HCT116 (cell line): ENCODE results near the gene RREB1. TPM values are rescaled to one million over a fixed set of nuclear protein-coding genes. Genes with fewer than 3 reads are reported as not detected.

ENCODE experiments used
- ATAC-seq: fragments of 200-7000 bp; cut with Tn5 transposase; 2 replicates; pipeline ENCODE4 v1.9.1; 2020; ENCODE audit warnings: mild to moderate bottlenecking, moderate library complexity
- BruUV-seq: library from RNA; stranded (reverse); fragments of 400-500 nt; replicated peaks from 2 replicates; lab custom pipeline; 2021; lab: Mats Ljungman, UMichigan
- CTCF ChIA-PET: fragments of 300-600 bp; sonication (Branson Sonifier 250); formaldehyde crosslinking; loops from one replicate; lab custom pipeline; 2021; ENCODE audit warnings: antibody characterized with exemption; lab: Charles Lee
- POLR2A ChIA-PET: fragments of 300-600, 350-600 bp; sonication (Branson Sonifier 250); formaldehyde crosslinking; loops from one replicate; lab custom pipeline; 2021; ENCODE audit warnings: antibody characterized with exemption; lab: Charles Lee
- RAD21 ChIA-PET, 2 experiments: fragments of 300-600 bp; sonication (Branson Sonifier 250); formaldehyde crosslinking; loops; one replicate each; lab custom pipeline; 2023; ENCODE audit warnings: low total read pairs in 2 of 2; ENCODE audit not compliant: uncharacterized antibody in 2 of 2, unreplicated experiment in 2 of 2, low non-redundant PET in 1 of 2; lab: Charles Lee
- DNase-seq: peaks from one replicate; pipeline ENCODE4 v3.0.0-alpha.2; 2010; ENCODE audit warnings: low read depth, low spot score
- H2AFZ ChIP-seq: fragments of 200-600 bp; shearing (Covaris generic), sonication (generic); 2 replicates; pipeline ENCODE4 v1.6.1; 2017; ENCODE audit warnings: low read depth, mixed run types, mixed read lengths, antibody characterized with exemption, low read length; ENCODE audit not compliant: poor library complexity, severe bottlenecking
- H3K27ac ChIP-seq: 2 replicates; pipeline ENCODE4 v1.5.1; 2012; ENCODE audit warnings: low read depth, low read length
- H3K27me3 ChIP-seq: fragments of 200-600 bp; sonication (generic); 2 replicates; pipeline ENCODE4 v1.6.1; 2016; ENCODE audit warnings: mixed run types, low read length, mixed read lengths; ENCODE audit not compliant: insufficient read depth
- H3K36me3 ChIP-seq, 2 experiments: fragments of 200-500 bp in 1 of 2; fragments of 200-600 bp in 1 of 2; sonication (Bioruptor generic) in 1 of 2; sonication (generic) in 1 of 2; 2 replicates each; pipeline versions ENCODE4 v1.5.1 to v1.6.1; 2014 to 2016; ENCODE audit warnings: low read length in 2 of 2, inconsistent platforms in 1 of 2, mixed read lengths in 1 of 2, mixed run types in 1 of 2; ENCODE audit not compliant: insufficient read depth in 2 of 2, control insufficient read depth in 1 of 2
- H3K4me1 ChIP-seq, 2 experiments: fragments of 200-600 bp in 1 of 2; sonication (generic) in 1 of 2; 2 replicates each; pipeline versions ENCODE4 v1.5.1 to v1.6.1; 2012 to 2017; ENCODE audit warnings: low read length in 2 of 2, inconsistent platforms in 1 of 2, mild to moderate bottlenecking in 1 of 2, mixed read lengths in 1 of 2, mixed run types in 1 of 2, moderate library complexity in 1 of 2; ENCODE audit not compliant: insufficient read depth in 2 of 2, control insufficient read depth in 1 of 2
- H3K4me2 ChIP-seq: fragments of 200-600 bp; sonication (generic); 2 replicates; pipeline ENCODE4 v1.6.1; 2017; ENCODE audit warnings: mixed run types, low read length, mixed read lengths
- H3K4me3 ChIP-seq, 2 experiments: fragments of 200-600 bp in 1 of 2; sonication (generic) in 1 of 2; replicated peaks in 1 of 2; 2 replicates each; pipeline ENCODE4 v1.5.1; 2011 to 2016; ENCODE audit warnings: low read length in 2 of 2, control low read depth in 1 of 2, low read depth in 1 of 2, mild to moderate bottlenecking in 1 of 2, mixed read lengths in 1 of 2, mixed run types in 1 of 2
- H3K79me2 ChIP-seq: fragments of 200-600 bp; sonication (generic); 2 replicates; pipeline ENCODE4 v1.6.1; 2017; ENCODE audit warnings: mild to moderate bottlenecking, mixed run types, low read length, moderate library complexity, mixed read lengths; ENCODE audit not compliant: insufficient read depth
- H3K9ac ChIP-seq: fragments of 200-600 bp; sonication (generic); 2 replicates; pipeline ENCODE4 v1.6.1; 2016; ENCODE audit warnings: low read length, mixed read lengths
- H3K9me2 ChIP-seq: fragments of 200-600 bp; sonication (generic), shearing (Covaris generic); 2 replicates; pipeline ENCODE4 v1.6.1; 2017; ENCODE audit warnings: mixed run types, mild to moderate bottlenecking, moderate library complexity; ENCODE audit not compliant: insufficient read depth
- H3K9me3 ChIP-seq, 2 experiments: fragments of 200-500 bp in 1 of 2; fragments of 200-600 bp in 1 of 2; sonication (Bioruptor generic) in 1 of 2; sonication (generic) in 1 of 2; 2 replicates each; pipeline ENCODE4 v1.6.1; 2014 to 2017; ENCODE audit warnings: low read length in 2 of 2, mixed read lengths in 2 of 2, inconsistent platforms in 1 of 2, low read depth in 1 of 2, mild to moderate bottlenecking in 1 of 2, mixed run types in 1 of 2, moderate library complexity in 1 of 2; ENCODE audit not compliant: control insufficient read depth in 1 of 2, insufficient read depth in 1 of 2
- H4K20me1 ChIP-seq: fragments of 200-600 bp; sonication (generic), shearing (Covaris generic); 2 replicates; pipeline ENCODE4 v1.6.1; 2017; ENCODE audit warnings: mixed run types, mild to moderate bottlenecking, moderate library complexity; ENCODE audit not compliant: insufficient read depth
- CBX3 ChIP-seq: IDR thresholded peaks from 2 replicates; pipeline ENCODE4 v1.6.1; 2012; ENCODE audit warnings: low read depth
- CEBPB ChIP-seq: IDR thresholded peaks from 2 replicates; pipeline ENCODE4 v1.6.1; 2012; ENCODE audit warnings: low read depth
- ELF1 ChIP-seq: IDR thresholded peaks from 2 replicates; pipeline ENCODE4 v1.6.1; 2012; ENCODE audit warnings: low read depth, borderline replicate concordance
- EZH2phosphoT487 ChIP-seq: fragments of 200-600 bp; IDR thresholded peaks from 2 replicates; pipeline ENCODE4 v1.6.1; 2018; ENCODE audit warnings: antibody characterized with exemption, borderline replicate concordance
- FOSL1 ChIP-seq: IDR thresholded peaks from 2 replicates; pipeline ENCODE4 v1.6.1; 2012; ENCODE audit warnings: low read depth
- JUND ChIP-seq: IDR thresholded peaks from 2 replicates; pipeline ENCODE4 v1.6.1; 2012
- POLR2A ChIP-seq: IDR thresholded peaks from 2 replicates; pipeline ENCODE4 v1.7.0; 2011; ENCODE audit warnings: borderline replicate concordance; ENCODE audit not compliant: insufficient read depth, insufficient read length; ENCODE audit errors: extremely low read depth
- POLR2AphosphoS5 ChIP-seq: IDR thresholded peaks from 2 replicates; pipeline ENCODE4 v1.6.1; 2011; ENCODE audit warnings: mild to moderate bottlenecking, low read depth, low read length, moderate library complexity
- RAD21 ChIP-seq: IDR thresholded peaks from 2 replicates; pipeline ENCODE4 v1.6.1; 2012; ENCODE audit warnings: low read depth, mild to moderate bottlenecking
- SIN3A ChIP-seq: IDR thresholded peaks from 2 replicates; pipeline ENCODE4 v1.6.1; 2012; ENCODE audit warnings: low read depth
- SP1 ChIP-seq: IDR thresholded peaks from 2 replicates; pipeline ENCODE4 v1.6.1; 2012; ENCODE audit warnings: low read depth
- YY1 ChIP-seq: IDR thresholded peaks from 2 replicates; pipeline ENCODE4 v1.6.1; 2011; ENCODE audit warnings: low read length, low read depth, moderate library complexity, mild to moderate bottlenecking; ENCODE audit not compliant: insufficient replicate concordance; ENCODE audit errors: extremely low read depth
- ZFX ChIP-seq: fragments of 450-650 bp; IDR thresholded peaks from 2 replicates; pipeline ENCODE4 v1.6.1; 2017
- ZNF274 ChIP-seq: fragments of 200-500 bp; sonication (Bioruptor generic); IDR thresholded peaks from 2 replicates; pipeline ENCODE4 v1.6.1; 2014; ENCODE audit warnings: mild to moderate bottlenecking, low read depth, low read length, inconsistent platforms
- intact Hi-C: fragments of 100-400 bp; cut with micrococcal nuclease; formaldehyde crosslinking; loops from 2 replicates; pipeline ENCODE4 v1.10.0; 2022
- total RNA-seq: library from RNA; stranded (reverse); gene quantifications from one replicate; pipeline ENCODE4 v1.2.1, GENCODE V29; 2021; ENCODE audit not compliant: unreplicated experiment
- TF ChIP-seq, protein P1 (sequence below): IDR thresholded peaks from 2 replicates; pipeline ENCODE4 v1.6.1; 2012

Gene RREB1
- total RNA-seq, 1 experiment from 2014 or later: 47.9 TPM

DNA sequence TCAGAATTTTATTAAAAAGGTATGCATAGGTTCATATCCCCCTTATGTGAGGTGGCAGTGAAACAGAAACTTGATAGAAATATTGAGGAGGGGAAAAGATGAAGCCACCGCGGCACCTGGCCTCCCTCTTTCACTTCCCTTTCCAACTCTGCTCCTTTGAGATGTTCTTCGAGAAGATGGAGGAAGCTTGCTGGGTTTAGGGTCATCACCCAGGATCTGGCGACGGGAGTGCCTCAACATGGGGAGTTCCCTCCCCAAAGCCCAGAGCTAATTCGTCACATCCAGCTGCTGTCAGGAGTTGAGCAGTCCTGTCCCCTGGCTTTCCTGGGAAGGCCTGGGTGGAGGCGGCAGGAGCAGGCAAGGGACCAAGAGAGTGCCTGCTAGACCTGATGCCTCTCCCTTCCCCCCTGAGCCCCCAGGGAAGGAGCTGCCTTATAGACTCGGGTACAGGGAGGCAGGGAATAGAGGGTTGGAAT is 29.1 kb downstream of the RREB1 start:
- no peak overlapping the region for H3K4me3 ChIP-seq
- H3K79me2 ChIP-seq: peaks cover 89% of the 10 kb centered on the region
- ChIA-PET CTCF (no interaction called here), POLR2A (no interaction called here), RAD21 (no interaction called here)
- H3K9ac ChIP-seq: no peak overlapping the region
- H4K20me1 ChIP-seq: no peaks in the 10 kb centered on the region; the same call in 1 of the 2 replicates
- no peak for TF ChIP-seq POLR2AphosphoS5
- no peak for TF ChIP-seq POLR2A
- TF ChIP-seq EZH2phosphoT487: no peak
- TF ChIP-seq ZNF274: no peak
- no peak for TF ChIP-seq SP1
- TF ChIP-seq CBX3: no peak
- no peak for TF ChIP-seq RAD21
- TF ChIP-seq, protein P1, sequence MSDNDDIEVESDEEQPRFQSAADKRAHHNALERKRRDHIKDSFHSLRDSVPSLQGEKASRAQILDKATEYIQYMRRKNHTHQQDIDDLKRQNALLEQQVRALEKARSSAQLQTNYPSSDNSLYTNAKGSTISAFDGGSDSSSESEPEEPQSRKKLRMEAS: no peak
- TF ChIP-seq JUND: no peak
- no peak for TF ChIP-seq CEBPB
- no peak for TF ChIP-seq SIN3A
- no peak for TF ChIP-seq ELF1
- no peak for TF ChIP-seq FOSL1
- no peak for TF ChIP-seq ZFX
- TF ChIP-seq YY1: no peak
- no peaks in the 10 kb centered on the region for H3K9me3 ChIP-seq
- H3K9me2 ChIP-seq: no peaks in the 10 kb centered on the region
- intact Hi-C loops: no loop called here
- no peak overlapping the region for H2AFZ ChIP-seq
- no TSS peak for BruUV-seq
- DNase-seq (no peak), ATAC-seq (no peak)
- H3K36me3 ChIP-seq: no peaks in the 10 kb centered on the region
- peaks cover 12 to 50% of the 10 kb centered on the region in 2 experiments; a peak in 3 of 4 replicates for H3K4me1 ChIP-seq
- H3K27me3 ChIP-seq: no peaks in the 10 kb centered on the region
- H3K4me2 ChIP-seq: no peak overlapping the region
- no peak overlapping the region for H3K27ac ChIP-seq
